ENCODE measurements around the gene AP5B1.
A peak's percentile ranks its signal among the peaks of the same experiment; 100 is the strongest.

The AP5B1 gene

DNA sequence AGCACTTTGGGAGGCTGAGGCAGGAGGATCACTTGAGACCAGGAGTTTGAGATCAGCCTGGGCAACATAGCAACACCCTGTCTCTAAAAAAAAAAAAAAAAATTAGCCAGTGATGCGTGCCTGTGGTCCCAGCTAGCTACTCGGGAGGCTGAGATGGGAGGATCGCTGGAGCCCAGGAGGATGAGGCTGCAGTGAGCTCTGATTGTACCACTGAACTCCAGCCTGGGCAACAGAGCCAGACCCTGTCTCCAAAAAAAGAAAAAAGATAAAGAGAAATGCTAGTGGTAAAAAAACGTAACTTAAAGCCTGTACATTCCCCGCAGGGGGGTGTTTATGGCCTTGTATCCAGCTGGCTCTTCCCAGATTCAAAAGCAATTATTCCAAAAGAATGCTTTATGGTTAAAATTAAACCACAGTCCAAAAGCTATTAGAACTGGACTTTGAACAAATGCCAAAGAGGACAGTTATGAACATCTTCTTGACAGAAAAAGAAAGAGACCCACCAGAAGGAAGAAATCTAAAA is 36.6 kb upstream of the AP5B1 start:
- H3K27ac ChIP-seq (replicated peaks), result peak overlapping the region; percentile 68
- TF ChIP-seq, protein P1, sequence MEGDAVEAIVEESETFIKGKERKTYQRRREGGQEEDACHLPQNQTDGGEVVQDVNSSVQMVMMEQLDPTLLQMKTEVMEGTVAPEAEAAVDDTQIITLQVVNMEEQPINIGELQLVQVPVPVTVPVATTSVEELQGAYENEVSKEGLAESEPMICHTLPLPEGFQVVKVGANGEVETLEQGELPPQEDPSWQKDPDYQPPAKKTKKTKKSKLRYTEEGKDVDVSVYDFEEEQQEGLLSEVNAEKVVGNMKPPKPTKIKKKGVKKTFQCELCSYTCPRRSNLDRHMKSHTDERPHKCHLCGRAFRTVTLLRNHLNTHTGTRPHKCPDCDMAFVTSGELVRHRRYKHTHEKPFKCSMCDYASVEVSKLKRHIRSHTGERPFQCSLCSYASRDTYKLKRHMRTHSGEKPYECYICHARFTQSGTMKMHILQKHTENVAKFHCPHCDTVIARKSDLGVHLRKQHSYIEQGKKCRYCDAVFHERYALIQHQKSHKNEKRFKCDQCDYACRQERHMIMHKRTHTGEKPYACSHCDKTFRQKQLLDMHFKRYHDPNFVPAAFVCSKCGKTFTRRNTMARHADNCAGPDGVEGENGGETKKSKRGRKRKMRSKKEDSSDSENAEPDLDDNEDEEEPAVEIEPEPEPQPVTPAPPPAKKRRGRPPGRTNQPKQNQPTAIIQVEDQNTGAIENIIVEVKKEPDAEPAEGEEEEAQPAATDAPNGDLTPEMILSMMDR (IDR thresholded peaks at IDR 0.05; ENCODE audit: insufficient read depth, low read length), result no peak
- TF ChIP-seq GABPA (IDR thresholded peaks at IDR 0.05; ENCODE audit: low read depth), result no peak
- no peaks in the 10 kb centered on the region for H3K27me3 ChIP-seq (ENCODE audit: insufficient read depth, poor library complexity, severe bottlenecking)
- peak overlapping the region; percentile 48 for H3K4me3 ChIP-seq (replicated peaks; ENCODE audit: insufficient read depth, low read length)
- no peak for DNase-seq (ENCODE audit: low read depth in 1 of 2, low spot score in 1 of 2)

DNA sequence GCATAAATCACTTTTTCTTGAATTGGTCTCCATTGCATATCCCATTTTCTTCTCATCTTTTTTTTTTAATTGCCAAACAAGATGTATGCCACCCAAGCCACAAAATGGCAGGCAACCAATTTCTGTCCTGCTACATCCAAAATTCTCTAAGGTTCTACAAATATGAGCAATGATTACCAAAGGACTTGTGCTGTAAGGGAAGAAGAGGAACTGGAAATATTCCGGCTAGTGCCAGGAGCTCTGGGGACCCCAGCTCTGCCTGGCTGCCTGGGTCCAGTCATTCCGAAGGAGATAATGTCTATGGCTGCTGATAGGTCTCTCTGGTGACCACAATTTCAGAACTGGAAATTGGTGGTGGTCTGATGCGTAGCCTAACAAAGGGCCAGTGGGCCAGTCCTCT is 35.9 kb upstream of the AP5B1 start:
- Histone ChIP-seq H3K27me3 (ENCODE audit: insufficient read depth, poor library complexity, severe bottlenecking) (no peaks in the 10 kb centered on the region), H3K27ac (replicated peaks) (no peak overlapping the region), H3K4me3 (replicated peaks; ENCODE audit: insufficient read depth, low read length) (no peak overlapping the region)
- TF ChIP-seq, protein P1 (IDR thresholded peaks at IDR 0.05; ENCODE audit: insufficient read depth, low read length), result no peak
- peak; percentile 24; the same call in 1 of the 2 replicates for TF ChIP-seq SPI1 (IDR thresholded peaks at IDR 0.05; ENCODE audit: borderline replicate concordance, low read depth)
- DNase-seq (ENCODE audit: low read depth in 1 of 2, low spot score in 1 of 2), result no peak

DNA sequence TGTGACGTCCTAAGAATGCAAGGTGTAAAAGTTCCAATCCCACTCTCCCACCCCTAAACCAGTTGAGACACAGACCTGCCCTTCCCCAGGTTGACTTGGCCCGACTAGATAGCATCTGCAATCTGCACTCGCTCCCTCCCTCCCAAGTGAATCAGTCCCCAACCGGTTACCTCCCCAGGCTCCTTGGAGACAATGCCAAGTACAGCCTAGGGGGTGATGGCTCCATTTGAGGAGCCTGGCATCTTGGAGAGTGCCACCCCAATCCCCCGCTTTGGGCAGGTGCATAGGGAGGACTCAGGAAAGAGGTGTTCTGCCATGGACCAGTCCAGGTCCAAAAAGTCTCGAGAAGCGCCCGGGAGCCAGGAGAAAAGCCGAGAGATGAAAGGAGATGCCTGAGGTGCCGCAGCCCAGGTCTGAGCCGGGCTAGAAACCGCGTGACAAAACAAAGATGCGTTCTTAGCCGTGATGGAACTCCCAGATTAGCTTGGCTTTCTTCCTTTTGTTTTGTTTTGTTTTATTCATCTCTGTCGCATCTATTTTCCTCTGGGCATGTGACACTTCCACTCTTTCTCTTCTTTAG is 34.3 kb upstream of the AP5B1 start:
- H3K27ac ChIP-seq (replicated peaks), result no peak overlapping the region
- H3K4me3 ChIP-seq (replicated peaks; ENCODE audit: insufficient read depth, low read length), result no peak overlapping the region
- H3K27me3 ChIP-seq (ENCODE audit: insufficient read depth, poor library complexity, severe bottlenecking), result no peaks in the 10 kb centered on the region
- TF ChIP-seq, protein P2, sequence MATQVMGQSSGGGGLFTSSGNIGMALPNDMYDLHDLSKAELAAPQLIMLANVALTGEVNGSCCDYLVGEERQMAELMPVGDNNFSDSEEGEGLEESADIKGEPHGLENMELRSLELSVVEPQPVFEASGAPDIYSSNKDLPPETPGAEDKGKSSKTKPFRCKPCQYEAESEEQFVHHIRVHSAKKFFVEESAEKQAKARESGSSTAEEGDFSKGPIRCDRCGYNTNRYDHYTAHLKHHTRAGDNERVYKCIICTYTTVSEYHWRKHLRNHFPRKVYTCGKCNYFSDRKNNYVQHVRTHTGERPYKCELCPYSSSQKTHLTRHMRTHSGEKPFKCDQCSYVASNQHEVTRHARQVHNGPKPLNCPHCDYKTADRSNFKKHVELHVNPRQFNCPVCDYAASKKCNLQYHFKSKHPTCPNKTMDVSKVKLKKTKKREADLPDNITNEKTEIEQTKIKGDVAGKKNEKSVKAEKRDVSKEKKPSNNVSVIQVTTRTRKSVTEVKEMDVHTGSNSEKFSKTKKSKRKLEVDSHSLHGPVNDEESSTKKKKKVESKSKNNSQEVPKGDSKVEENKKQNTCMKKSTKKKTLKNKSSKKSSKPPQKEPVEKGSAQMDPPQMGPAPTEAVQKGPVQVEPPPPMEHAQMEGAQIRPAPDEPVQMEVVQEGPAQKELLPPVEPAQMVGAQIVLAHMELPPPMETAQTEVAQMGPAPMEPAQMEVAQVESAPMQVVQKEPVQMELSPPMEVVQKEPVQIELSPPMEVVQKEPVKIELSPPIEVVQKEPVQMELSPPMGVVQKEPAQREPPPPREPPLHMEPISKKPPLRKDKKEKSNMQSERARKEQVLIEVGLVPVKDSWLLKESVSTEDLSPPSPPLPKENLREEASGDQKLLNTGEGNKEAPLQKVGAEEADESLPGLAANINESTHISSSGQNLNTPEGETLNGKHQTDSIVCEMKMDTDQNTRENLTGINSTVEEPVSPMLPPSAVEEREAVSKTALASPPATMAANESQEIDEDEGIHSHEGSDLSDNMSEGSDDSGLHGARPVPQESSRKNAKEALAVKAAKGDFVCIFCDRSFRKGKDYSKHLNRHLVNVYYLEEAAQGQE (IDR thresholded peaks at IDR 0.05; ENCODE audit: insufficient replicate concordance, low read depth), result no peak
- TF ChIP-seq GABPA (IDR thresholded peaks at IDR 0.05; ENCODE audit: low read depth) (no peak), SPI1 (IDR thresholded peaks at IDR 0.05; ENCODE audit: borderline replicate concordance, low read depth) (no peak), POLR2AphosphoS5 (IDR thresholded peaks at IDR 0.05; ENCODE audit: low read depth) (no peak)
- TF ChIP-seq, protein P1 (IDR thresholded peaks at IDR 0.05; ENCODE audit: insufficient read depth, low read length), result no peak
- DNase-seq (ENCODE audit: low read depth in 1 of 2, low spot score in 1 of 2), result no peak

DNA sequence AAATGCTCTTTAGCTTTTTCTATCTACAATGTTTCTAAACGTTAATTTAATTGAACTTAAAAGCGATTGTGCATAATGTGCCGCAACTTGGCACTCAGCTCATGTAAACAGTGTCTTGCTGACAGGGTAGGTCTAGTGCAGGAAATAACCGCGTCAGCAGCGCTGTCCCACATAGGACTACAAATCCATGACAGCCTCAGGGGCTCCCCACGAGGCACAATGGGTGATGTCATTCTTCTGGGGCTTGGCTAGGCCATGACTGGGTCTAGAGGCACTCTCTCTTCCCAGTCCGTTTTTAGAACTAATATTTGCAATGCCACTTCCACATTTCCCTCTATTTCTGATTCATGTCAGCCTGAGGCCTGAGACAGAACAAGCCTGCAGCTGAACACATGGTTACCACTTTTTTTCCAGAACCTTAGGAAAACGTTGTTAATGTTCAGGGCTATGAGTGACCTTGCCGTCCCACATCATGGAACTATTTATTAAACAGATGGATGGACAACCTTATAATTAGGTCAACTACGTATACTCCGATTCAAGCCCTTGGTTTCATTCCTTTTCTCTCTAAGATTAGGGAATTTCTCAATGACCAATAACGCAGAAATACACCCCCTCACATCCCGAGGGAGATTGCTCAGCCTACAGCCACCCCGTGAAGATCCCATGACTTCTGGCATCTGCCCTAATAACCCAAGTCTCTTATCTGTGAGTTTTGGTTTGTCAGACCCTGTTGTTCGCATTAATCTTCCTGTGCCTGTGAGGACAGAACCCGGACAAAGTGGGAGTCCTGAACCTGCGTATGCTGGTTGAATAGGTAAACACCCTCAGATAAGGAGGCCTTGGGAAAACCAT is 33.6 kb upstream of the AP5B1 start:
- H3K27me3 ChIP-seq (ENCODE audit: insufficient read depth, poor library complexity, severe bottlenecking), result no peaks in the 10 kb centered on the region
- H3K4me3 ChIP-seq (replicated peaks; ENCODE audit: insufficient read depth, low read length), result no peak overlapping the region
- DNase-seq (ENCODE audit: low read depth in 1 of 2, low spot score in 1 of 2), result no peak
- no peak overlapping the region for H3K27ac ChIP-seq (replicated peaks)
- no peak for TF ChIP-seq GABPA (IDR thresholded peaks at IDR 0.05; ENCODE audit: low read depth)
- peak; percentile 17; the same call in 1 of the 2 replicates for TF ChIP-seq SPI1 (IDR thresholded peaks at IDR 0.05; ENCODE audit: borderline replicate concordance, low read depth)
